HG02571 (cell line): ENCODE results near the gene G6PC3.

Experiments used
- ATAC-seq: cut with Tn5 transposase; IDR thresholded peaks from one replicate; pipeline ENCODE4 v1.9.1; 2021; ENCODE audit warnings: mild to moderate bottlenecking, moderate library complexity; ENCODE audit not compliant: unreplicated experiment

The G6PC3 gene

GRCh38 chr17:44059101-44059892 lies 11.2 kb upstream of the G6PC3 start:
- ATAC-seq: no peak

GRCh38 chr17:44061446-44061845 lies 9.1 kb upstream of the G6PC3 start:
- no peak for ATAC-seq

- no peak for ATAC-seq
Measured at GRCh38 chr17:44062871-44063270, 7.7 kb upstream of the G6PC3 start.

DNA sequence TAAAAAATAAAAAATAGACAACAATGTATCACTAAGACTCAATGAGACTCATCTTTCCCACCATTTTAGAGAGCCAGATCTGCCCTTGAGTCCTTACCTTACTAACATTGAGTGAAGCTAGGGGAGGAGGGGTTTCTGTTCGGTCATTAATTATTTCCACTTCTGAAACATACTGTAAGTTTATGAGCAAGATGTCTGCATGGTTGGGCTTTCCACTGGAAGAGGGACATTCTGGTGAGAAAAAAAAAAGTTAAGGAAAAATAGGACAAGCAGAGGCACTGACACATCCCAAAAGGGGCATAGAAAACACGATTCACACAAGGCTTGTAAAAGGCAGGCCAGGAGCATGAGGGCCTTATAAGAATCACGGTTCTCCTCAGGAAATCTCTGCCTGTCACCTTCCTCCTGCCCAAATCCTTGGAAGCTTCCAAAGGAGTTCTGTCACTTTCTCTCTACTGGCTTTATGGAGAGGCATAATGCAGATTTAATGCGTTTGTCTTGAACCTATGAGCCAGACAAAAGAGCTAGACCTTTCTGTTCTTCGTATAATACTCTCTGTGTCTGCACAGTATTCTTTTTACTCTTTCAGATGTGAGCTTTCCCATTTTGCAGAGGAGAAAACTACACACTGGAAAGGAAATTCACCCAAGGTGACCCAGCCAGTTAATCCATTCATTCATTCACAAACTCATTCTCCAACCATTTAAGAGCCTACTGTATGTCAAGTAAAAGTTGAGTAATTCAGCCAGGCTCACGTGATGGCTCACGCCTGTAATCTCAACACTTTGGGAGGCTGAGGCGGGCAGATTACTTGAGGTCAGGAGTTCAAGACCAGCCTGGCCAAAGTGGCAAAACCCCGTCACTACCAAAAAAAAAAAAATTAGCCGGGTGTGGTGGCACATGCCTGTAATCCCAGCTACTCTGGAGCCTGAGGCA lies 6.6 kb upstream of the G6PC3 start:
- ATAC-seq: no peak

DNA sequence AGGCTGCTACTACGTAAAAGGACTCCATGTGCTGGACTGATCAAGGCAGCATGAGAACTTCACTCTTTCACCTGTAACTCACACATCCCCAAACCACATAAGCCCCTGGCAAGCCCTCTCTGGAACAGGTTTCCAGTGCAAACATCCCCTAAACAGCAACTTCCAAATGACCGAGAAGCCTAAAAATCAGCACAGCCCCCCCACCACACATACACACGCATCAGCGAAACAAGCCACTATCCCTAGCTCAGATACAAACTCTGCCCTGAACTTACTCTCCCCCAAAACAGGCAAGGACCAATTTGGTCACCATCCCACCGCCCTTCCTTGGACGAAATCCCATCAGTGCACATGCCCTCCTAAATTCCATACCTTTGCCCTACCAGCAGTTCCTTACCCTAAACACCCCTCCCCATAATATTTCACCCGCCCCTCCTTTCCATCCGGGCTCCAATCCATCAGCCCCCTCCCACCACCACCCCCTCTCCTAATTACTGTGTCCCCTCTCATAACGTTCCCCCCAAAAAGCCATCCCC lies 4.8 kb upstream of the G6PC3 start:
- no peak for ATAC-seq

- ATAC-seq: peak; percentile 56
Measured at GRCh38 chr17:44066204-44066930, 4.2 kb upstream of the G6PC3 start, which contains the start of gene LSM12. LSM12 (minus strand) TSS chr17:44066671; CDS start chr17:44066587, 84 bp downstream.

DNA sequence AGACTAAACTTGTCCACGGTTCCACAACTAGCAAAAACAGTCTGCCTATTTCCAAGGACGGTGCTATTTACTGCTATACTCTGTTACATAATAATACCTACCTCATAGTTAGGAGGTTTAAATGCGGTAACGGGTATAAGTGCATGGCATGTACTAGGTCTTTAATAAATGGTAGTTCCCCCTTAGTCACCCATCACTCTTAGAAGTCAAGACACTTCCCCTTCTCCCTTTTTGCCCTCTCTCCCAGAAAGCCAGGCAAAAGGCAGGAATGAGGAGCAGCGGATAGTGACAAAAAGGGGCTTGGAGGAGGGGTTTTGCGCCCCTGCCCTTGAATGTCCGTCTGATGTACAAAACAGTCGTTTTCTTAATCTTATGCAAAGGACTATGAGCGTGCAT lies 3.0 kb upstream of the G6PC3 start:
- no peak for ATAC-seq

- ATAC-seq: no peak
Measured at GRCh38 chr17:44069974-44070454, 521 bp upstream of the G6PC3 start.

DNA sequence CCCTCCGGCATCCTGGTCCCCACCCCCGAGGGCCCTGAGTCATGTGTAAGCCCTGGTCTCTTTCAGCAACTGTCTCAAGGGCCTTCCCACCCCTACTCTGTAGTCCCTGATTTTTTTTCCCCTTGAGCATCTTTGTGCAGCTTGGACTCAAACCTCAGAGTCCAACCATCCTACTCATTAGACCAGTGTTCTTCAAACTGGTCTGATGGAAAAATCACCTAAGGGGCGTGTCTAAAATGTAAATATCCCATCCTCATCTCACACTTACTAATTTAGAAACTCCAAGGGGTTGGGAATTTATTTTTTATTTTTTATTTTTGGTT lies 624 bp downstream of the G6PC3 start:
- ATAC-seq: no peak

GRCh38 chr17:44071772-44072171 lies 1.2 kb downstream of the G6PC3 start:
- ATAC-seq: no peak

- ATAC-seq: no peak
Measured at GRCh38 chr17:44074231-44074910, 3.8 kb downstream of the G6PC3 start.

DNA sequence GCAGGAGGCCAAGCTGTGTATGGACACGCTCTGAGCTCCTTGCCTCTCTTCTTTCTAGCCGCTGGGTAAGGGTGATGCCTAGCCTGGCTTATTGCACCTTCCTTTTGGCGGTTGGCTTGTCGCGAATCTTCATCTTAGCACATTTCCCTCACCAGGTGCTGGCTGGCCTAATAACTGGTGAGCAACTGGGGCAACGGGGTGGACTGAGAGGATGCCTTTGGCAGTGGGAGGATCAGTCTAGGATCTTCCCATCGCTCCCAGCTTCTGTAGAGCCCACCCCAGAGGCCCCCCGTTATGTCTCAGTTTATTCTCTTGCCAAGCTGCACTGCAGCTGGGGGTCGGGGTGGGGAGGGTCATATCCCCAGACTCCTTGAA lies 4.4 kb downstream of the G6PC3 start:
- ATAC-seq: no peak

DNA sequence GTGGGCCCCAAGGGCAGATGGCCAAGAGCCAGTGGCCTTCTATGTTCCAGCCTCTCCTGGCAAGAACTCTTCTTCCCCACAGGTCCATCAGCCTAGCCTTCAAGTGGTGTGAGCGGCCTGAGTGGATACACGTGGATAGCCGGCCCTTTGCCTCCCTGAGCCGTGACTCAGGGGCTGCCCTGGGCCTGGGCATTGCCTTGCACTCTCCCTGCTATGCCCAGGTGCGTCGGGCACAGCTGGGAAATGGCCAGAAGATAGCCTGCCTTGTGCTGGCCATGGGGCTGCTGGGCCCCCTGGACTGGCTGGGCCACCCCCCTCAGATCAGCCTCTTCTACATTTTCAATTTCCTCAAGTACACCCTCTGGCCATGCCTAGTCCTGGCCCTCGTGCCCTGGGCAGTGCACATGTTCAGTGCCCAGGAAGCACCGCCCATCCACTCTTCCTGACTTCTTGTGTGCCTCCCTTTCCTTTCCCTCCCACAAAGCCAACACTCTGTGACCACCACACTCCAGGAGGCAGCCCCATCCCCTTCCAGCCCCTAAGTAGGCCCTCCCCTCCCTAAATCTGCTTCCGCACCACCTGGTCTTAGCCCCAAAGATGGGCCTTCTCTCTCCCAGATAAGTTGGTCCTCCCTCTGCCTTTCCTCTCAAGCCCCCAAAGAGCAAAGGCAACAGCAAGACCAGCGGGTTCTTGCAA lies 5.2 kb downstream of the G6PC3 start:
- no peak for ATAC-seq

DNA sequence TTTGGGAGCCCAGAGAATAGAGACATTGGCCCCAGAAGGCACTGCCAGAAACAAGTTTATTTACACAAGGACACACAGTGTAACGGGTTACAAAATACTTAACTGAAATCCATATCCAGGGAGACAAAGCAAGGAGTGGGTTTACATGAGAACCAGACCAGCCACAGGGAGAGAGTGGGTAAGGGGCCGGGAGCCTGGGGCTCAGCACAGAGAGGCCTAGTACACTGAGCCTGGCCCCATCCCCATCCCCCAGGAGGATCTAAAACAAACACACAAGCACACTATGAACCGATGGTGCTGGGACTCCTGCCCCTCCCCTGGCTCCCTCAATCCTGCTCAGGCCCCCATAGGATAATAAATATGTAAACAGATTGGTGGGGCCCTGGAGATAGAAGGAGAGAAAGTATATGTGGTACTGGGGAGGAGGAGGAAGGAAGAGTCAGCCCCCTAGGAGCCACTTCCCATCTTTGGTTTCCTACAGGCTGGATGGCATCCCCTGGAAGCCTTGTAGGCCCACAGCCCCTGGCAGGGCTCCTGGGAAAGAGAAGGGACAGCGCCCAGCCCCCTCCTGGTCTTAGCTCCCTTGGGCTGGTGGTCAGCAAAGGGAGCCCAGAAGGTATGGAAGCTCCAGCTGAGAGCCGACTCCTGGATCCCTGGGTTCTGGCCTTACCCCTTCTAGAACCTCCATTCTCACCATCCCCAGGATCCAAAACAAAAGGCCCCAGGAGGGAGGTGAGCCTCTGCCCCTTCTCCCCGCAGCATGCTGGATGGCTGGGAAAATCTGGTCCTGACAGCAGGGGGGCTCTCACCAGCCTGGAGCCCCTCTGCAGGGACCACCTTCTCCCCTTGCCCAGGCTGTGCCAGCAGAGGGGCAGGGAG lies 6.4 kb downstream of the G6PC3 start:
- ATAC-seq: no peak

- ATAC-seq: no peak
Measured at GRCh38 chr17:44077595-44077909, 7.0 kb downstream of the G6PC3 start.

DNA sequence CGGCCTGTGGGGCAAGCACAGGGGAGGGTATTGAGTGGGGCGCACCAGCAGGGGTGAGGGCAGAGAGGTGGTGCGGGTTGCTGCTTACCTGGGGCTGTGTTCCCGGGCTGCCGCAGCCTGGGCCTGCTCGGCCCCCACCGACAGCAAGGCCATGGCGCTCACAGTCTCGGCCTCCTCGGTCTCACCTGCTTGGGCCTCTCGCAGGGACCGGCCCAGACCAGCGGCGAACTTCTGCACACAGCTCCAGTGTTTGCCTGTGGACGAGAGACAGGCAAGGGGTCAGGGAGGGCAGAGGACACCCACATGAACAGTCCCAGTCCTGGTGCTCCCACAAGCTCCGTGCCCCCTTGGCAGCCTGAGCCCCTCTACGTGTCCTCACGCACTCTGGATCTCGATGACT lies 7.9 kb downstream of the G6PC3 start:
- no peak for ATAC-seq

- ATAC-seq: no peak
Measured at GRCh38 chr17:44079877-44080821, 9.6 kb downstream of the G6PC3 start.

- ATAC-seq: no peak
Measured at GRCh38 chr17:44081681-44082080, 11.1 kb downstream of the G6PC3 start.
